Fibroblast of the conjunctiva (primary cell): ENCODE results near the gene HERPUD1.
"Not testable (repeated sequence)": the region's sequence is repeated elsewhere in the genome, so short reads cannot be mapped to it uniquely, and the experiment has no call there.

Experiments used
- DNase-seq: peaks from one replicate; pipeline ENCODE4 v3.0.0-alpha.2; 2010; ENCODE audit warnings: low read depth

The HERPUD1 gene

DNA sequence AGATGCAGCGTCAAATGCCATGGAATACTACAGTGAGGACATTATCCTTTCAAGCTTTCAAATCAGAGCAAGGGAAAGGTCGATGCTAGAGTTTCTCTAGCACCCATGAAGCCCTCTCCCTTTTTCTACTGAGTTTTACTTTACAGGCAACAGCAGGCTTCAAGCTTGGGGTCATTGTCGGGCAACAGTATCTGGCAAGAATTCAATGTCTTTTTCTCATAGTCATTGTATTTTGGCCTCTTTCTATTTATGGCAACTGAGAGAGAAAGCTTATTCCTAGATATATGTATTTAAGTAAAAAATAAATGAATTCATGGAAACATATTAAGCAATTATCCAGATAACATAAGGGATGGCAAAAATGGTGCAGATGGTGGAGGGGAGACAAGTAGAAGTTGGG lies 29.4 kb downstream of the HERPUD1 start:
- no peak for DNase-seq

DNA sequence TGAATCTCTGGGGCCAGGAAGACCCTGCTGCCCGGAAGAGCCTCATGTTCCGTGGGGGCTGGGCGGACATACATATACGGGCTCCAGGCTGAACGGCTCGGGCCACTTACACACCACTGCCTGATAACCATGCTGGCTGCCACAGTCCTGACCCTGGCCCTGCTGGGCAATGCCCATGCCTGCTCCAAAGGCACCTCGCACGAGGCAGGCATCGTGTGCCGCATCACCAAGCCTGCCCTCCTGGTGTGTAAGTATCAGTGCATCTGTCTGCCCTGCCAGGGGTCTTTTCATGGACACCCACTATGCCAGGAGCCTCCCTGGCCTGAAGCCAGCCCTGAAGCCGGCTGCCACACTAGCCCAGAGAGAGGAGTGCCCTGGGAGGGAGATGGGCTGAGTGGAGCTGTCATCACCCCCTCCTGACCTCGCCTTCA lies 29.9 kb downstream of the HERPUD1 start, which contains the start of gene CETP:
CETP (plus strand) TSS at position 100 of the 431 bp plus-strand sequence; CDS start at position 130, 30 bp downstream.
- no peak for DNase-seq

DNA sequence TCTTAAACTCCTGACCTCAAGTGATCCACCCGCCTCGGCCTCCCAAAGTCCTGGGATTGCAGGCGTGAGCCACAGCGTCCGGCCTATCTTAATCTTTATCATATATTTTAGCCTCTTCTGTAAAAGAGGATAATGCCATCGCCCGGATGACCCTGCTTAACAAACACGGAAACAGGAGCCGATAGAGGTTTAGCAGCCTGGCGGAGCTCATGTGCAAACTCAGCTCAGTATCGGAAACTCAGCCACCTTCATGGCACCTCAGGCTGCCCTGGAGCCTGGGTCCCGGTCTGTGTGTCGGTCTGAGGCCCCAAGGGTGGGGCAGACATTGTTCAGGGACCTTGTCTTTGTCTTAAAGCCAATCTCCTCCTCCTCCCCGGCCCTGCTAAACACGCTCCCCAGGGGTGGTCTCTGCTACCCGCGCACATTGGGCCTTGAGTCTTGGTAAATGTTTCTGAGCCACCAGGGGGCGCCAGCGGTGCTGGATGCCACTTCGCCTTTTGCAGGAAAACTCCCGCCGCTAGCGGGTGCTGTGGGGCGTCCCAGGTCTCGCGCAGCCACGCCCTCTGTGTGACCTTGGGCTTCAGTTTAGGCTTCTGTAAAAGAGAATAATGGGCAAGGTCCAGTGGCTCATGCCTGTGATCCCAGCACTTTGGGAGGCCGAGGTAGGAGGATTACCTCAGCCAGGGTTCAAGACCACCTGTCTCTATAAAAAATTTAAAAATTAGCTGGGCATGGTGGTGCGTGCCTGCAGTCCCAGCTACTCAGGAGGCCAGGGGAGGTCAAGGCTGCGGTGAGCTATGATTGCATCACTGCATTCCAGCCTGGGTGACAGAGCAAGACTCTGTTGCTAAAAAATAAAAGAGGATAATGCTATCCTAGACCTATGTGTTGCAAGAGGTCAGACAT lies 32.6 kb downstream of the HERPUD1 start:
- peak; percentile 74 for DNase-seq

DNA sequence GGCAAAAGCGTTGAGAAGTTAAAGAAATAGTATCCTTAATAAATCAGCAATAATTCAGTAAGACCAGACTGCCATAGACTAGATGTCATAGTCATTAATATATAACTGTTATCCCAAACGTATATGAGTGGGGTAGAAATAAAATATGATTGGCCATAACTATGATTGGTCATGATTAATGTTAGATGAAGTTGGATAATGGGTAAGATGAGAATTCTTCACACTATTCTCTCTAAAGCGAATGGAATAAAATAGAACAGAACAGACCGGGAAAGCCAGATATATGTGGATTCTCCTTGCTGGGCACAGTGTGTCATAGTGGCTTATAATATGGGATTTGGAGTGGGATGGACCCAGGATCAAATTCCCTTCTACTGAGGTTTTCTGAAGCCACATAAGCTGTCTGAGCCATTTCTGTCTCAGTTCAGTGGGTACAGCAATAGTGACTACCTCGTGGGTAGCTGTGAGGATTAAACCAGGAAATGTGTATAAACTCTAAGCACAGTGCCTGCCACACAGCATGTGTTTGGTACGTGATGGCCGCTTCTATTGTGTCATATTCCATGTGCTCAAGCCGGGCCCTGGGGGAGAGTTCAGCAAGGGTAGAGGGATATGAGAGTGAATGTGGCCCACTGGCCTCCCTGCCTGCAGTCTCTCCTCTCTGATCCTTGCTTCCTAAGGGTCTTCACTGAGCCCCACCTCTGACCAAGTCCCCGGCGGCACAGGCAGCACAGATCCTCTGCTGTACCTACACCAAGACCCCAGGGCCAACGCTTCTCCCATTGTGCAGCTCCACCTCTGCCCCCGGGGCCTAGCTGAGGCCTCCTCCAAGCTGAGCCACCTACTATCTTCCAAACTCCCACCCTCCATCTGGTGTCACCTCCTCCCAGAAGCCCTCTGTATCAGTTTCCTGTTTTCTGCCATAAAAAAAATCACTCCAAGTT lies 33.5 kb downstream of the HERPUD1 start:
- no peak for DNase-seq

DNA sequence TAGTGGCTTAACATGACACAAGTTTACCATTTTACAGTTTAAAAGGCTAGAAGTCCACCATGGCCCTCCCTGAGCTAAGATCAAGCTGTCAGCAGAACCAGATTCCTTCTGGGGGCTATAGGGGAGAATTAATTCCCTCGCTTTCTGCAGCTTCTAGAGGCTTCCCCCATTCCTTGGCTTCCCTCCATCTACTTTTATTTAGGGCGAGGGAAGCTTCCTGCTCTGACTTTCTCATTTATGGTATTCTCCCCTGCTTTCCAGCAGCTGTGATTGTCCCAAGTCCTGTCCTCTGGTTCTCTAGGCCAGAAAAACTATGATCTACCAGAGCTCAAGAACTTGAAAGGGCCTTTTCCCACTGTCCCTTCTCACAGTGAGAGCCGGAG lies 34.1 kb downstream of the HERPUD1 start:
- DNase-seq, result no peak

DNA sequence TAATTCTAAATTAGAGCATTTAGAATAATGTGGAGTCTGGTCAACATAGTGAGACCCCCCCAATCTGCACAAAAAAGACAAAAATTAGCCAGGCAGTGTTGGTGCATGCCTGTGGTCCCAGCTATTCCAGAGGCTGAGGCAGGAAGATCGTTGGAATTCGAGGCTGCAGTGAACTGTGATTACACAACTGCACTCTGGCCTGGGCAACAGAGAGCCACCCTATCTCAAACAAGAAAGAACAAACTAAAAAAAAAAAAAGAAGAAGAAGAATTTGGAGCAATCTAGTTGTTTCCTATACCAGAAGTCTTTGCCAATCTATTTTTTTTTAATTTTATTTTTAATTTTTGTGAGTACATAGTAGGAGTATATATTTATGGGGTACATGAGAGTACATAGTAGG lies 35.8 kb downstream of the HERPUD1 start:
- DNase-seq, result no peak

DNA sequence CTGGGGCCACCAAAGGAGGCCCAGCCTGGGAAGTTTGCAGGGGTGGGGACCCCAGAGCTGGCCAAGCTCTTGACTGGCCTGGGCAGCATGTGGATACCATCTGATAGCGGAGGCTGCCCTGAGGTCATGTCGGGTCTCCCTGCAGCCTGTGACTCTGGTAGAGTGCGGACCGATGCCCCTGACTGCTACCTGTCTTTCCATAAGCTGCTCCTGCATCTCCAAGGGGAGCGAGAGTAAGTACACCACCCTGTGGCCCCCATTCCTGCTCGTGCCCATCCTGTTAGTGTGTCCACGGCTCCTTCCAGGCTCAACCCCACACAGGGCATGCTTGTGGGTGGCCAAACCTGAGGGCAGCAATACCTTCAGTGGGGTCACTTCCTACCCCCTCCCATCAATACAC lies 37.8 kb downstream of the HERPUD1 start:
- no peak for DNase-seq

DNA sequence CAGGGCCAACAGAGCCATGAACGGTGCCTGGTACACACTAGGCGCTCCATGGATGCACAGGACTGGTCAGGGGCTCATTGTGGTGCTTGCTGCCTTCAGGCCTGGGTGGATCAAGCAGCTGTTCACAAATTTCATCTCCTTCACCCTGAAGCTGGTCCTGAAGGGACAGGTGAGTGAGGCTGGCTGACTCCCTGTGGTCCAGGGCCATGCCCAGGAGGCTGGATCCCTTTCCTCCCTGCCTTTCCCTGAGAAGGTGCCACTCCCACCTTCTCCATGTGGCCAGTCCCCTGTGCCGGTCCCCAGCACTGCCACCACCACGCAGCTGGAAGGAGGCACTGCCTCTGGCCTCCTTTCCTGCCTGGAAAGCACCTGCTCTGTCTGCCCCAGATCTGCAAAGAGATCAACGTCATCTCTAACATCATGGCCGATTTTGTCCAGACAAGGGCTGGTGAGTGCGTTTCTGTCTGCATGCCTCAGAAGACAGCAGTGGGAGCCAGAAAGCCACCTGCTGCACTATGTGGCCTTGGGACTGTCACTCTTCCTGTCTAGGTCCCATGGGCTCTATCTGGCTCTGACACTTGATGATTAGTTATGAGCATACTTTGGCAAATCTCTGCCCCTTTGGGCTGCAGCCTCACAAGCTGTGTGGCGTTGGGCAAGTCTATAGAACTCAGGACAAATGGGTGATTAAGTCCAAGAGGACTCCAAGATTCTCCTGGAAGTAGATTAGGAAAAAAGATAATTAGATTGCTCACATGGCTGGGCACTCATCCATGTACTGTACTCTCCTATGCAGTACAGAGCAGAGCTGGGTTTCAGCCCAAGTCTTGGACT lies 39.2 kb downstream of the HERPUD1 start:
- DNase-seq, result no peak

DNA sequence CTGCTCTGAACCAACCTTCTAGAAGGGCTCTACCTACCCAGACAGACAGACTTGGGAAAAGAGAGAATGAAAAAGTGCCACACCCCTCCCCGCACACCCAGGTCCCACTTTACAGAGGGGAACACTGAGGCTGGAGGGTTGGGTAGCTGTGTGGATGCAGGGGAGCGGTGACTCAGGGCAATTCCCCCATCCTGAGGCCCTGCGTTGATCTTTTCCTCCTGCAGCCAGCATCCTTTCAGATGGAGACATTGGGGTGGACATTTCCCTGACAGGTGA lies 39.8 kb downstream of the HERPUD1 start:
- no peak for DNase-seq

DNA sequence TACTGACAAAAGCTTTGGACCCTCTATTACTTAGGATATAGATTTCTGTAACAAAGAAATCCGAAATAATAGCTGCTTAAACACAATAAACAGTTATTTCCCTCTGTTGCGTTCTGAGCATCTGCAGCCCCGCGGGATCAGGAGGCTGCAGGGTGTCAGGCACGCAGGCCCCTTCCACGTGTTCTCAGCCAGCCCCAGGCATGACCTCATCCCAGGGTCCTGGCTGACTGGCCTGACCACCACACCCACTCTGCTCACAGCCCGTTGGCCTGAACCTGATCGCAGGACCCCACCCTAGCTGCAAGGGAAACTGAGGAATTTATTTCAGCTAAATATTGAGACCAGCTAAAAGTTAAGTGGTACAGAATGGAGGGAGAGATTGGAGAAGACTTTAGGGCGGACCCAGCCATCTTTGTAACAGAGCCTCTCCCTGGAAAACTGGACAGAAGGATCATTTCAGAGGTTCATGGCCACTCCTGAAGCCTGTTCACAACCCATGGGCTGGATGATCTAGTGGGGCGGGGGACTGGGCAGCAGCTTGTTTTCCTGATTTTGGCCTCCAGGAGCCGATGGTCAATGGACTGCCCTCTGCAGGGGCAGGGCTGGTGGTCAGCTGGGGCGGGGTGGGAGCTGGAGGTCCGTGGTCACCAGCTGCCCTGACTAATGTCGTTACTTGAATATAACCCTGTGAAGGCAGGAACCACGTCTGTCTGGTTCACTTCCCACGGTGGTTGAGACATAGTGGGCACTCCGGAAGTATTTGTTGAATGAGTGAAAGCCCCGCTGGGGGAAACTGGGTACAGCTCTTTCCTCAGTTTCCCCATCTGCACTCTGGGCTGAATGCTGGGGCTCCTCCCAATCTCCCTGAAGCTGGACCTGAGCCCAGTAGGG lies 40.7 kb downstream of the HERPUD1 start:
- DNase-seq, result no peak

DNA sequence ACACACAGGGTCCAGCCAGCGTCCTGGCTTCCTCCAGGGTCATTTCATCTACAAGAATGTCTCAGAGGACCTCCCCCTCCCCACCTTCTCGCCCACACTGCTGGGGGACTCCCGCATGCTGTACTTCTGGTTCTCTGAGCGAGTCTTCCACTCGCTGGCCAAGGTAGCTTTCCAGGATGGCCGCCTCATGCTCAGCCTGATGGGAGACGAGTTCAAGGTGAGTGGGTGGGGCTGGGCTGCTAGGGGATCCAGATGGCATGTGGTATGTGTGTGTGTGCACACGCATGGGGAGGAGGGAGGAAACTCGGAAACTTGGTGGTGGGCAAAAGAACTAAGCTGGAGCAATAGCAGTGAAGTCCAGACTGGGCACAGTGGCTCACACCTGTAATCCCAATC lies 41.4 kb downstream of the HERPUD1 start:
- no peak for DNase-seq

DNA sequence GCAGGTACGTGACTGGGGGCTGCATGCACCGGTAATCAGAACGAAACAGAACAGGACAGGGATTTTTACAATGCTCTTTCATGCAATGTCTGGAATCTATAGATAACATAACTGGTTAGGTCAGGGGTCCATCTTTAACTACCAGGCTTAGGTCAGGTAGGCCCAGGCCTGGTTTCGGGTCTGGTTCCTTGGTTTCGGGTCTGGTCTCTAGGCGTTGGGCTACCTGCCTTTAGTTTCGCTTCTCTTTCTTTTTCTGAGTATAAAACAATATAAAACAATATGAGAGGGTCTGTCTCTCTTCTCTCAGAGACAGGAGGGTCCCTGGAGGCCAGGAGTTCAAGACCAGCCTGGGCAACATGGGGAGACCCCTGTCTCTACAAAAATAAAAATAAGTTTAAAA lies 42.0 kb downstream of the HERPUD1 start:
- not testable (repeated sequence) for DNase-seq

DNA sequence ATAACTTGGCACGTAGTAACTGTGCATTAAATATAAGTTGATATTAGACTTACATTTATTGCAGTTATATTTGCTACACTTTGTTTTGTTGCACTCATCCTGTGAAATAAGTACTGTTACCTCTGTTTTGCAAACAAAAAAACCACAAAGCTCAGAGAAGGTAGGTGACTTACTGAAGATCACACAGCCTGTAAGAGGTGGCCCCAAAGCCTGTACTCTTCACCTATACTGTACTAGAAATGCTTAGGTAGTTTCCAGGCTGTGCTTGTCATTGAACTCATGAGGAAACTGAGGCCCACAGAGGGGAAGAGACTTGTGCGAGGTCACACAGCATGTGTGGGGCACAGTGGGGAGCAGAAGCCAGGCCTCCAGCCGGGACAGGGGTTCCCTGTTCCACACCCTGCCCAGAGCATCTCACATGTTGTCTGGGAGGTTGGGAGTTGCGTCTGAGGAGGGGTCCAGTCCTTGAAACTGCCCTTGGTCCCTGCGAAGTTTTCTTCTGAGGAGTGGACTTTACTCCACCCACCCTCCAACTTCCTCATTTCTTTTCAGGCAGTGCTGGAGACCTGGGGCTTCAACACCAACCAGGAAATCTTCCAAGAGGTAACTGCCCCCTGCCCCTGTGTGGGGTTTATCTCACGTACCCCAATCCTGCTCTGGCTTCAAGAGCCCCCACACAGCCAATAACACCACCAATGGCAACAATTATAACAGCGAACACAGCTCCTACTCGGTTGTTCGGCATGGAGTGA lies 42.8 kb downstream of the HERPUD1 start:
- DNase-seq, result no peak

DNA sequence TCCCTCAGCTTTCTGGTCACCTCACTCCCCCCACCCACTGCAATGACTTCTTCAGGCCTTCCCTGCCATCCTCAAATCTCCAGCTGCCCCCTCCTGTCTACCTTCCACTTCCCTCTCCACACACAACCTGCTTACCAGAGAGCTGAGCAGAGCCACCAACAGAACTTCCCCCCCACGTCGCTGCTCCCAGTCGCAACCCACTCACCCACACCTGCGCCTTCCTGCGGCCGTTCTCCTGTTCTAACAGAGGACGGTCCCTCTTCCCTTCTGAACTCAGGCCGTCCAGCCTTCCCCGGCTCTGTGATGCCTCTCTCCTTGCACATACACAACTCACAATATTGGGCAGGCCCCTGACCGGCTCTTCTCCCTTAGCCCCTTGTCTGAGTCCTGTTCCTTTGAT lies 43.8 kb downstream of the HERPUD1 start:
- no peak for DNase-seq

DNA sequence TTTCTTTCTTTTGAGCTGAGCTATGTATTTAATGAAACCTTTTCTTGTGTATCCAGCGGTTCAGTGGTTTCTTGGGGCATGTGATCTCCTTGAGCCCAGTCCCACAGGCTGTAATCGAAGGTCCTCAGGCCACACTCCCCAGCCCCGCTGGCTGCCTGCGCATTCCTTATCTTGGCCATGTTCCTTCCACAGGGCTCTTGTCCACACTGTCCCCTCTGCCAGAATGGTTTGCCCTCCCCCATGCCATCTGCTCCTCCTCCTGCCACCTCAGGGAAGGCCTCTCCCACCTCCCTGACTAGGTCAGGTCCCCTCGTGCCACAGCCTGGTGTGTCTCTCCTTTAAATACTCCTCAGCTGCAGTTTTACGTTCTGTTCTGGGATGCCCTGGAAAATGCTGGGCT lies 45.3 kb downstream of the HERPUD1 start:
- DNase-seq, result no peak

DNA sequence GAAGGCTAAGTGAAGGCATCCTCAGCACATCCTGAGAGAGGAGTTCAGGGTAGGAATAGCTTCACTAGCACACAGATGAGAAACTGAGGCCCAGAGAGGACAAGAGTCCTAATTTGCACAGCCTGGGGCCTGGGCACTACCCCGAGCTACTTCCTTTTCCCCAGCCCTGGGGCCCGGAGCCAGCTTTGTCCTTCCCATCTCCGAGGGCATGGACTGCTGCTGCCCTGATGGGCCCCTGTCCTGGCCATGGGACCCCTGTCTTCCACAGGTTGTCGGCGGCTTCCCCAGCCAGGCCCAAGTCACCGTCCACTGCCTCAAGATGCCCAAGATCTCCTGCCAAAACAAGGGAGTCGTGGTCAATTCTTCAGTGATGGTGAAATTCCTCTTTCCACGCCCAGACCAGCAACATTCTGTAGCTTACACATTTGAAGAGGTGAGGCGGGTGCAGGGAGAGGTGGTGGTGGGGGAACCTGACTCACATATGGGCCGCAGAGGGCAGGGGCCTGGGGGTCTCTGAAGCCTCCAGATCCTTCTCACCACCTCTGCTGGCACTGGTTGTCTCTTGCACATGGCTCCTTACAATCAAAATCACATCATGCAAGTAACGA lies 46.0 kb downstream of the HERPUD1 start:
- DNase-seq, result no peak

DNA sequence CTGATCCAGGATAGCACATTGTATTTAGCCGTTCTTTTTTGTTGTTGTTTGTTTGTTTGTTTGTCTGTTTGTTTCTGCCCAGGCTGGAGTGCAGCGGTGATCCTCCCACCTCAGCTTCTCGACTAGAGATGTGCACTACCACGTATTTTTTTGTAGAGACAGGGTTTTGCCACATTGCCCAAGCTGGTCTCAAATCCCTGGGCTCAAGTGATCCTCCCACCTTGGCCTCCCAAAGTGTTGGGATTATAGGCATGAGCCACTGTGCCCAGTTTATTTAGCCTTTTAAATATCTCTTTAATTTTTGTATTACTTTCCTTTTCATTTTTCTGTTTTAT lies 48.2 kb downstream of the HERPUD1 start:
- no peak for DNase-seq

DNA sequence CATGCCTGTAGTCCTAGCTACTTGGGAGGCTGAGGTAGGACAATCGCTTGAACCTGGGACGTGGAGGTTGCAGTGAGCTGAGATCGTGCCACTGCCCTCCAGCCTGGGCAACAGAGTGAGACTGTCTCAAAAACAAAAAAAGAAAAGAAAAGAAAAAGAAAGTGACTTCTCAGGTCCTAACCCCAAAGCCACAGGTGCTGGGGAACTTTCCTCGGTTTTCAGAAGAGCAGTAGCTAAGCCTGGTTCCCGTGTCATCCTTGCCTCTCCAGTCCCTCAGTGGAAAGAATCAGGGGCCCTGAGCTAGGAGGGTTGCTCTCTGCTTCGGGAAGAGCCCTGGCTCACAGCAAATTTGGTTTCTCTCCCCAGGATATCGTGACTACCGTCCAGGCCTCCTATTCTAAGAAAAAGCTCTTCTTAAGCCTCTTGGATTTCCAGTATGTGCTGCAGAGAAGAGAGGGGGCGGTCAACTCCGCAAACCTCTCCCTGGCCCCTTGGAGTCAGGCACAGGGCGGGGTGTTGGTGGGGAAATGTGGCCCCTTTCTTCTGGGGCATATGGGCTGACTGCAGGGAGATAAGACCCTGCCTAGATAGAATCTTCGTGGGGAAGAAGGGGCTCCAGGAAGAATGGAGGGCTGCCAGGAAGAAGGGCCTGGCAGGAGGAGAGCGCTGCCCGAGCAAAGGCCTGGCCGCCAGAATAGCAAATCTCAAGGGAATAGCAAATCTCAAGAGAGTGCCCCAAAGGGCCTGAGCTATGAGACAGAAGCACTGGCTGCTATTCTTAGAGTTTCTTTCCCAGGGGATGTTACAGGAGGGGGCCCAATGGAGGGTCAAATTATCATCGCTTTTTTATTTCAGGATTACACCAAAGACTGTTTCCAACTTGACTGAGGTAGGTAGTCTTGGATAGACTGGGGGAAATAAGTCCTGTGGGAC lies 49.1 kb downstream of the HERPUD1 start:
- DNase-seq, result no peak

DNA sequence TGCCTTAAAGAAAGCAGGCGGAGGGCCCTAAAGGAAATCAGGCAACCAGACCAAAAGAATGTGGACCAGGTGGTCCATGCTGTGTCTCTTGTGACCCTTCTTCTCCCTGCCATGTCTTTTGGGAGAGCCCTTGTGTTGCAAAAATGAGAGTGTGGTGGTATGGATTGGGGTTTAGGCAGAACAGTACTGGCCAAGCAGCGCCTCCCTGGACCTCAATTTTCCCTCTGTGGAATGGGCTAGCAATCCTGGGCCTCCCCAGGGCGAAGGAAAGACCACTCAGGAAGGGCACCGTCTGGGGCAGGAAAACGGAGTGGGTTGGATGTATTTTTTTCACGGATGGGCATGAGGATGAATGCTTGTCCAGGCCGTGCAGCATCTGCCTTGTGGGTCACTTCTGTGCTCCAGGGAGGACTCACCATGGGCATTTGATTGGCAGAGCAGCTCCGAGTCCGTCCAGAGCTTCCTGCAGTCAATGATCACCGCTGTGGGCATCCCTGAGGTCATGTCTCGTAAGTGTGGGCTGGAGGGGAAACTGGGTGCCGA lies 49.9 kb downstream of the HERPUD1 start:
- DNase-seq, result no peak
